Measurements from ENCODE around the gene OLFML2A.
"Not testable (repeated sequence)": the region's sequence is repeated elsewhere in the genome, so short reads cannot be mapped to it uniquely, and the experiment has no call there.

Gene OLFML2A

DNA sequence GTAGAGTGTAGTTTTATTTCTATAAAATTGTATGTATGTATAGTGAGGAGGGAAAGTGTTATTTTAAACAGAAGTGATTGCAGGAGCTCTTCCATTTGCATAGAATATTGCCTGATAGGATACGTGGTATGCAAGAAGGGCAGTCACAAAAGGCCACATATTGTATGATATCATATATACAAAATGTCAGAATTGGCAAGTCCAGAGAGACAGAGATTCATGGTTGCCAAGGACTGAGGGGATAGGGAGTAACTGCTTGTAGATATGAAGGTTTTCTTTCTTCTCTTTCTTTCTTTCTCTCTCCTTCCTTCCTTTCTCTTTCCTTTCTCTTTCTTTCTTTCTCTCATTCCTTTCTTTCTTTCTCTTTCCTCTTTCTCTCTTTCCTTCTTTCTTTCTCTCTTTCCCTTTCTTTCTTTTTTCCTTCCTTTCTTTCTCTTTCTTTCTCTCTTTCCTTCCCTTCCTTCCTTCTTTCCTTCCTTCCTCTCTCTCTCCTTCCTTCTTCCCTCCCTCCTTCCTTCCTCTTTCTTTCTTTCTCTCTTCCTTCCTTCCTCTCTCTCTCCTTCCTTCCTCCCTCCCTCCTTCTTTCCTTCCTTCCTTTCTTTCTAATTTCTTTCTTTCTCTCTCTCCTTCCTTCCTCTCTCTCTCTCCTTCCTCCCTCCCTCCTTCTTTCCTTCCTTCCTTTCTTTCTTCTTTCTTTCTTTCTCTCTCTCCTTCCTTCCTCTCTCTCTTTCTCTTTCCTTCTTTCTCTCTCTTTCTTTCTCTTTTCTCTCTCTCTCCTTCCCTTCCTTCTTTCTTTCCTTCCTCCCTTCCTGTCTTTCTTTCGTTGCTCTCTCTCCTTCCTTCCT is 51.8 kb downstream of the OLFML2A start:
- DNase-seq (ENCODE audit: low spot score), result no peak

DNA sequence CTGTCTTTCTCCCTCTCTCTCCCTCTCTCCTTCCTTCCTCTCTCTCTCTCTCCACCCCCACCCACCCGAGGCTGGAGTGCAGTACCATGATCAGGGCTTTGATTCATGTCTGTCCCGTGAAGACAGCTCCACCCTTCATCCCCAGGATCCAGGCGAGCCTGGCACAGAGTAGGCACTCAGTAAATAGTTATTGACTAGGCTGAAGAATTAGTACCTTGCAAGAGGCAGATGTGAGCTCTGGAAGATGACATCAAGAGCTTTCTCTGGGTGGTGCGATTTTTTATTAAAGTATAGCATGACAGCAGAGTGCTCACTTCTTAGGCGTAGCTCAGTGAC is 52.4 kb downstream of the OLFML2A start:
- DNase-seq (ENCODE audit: low spot score), result no peak

DNA sequence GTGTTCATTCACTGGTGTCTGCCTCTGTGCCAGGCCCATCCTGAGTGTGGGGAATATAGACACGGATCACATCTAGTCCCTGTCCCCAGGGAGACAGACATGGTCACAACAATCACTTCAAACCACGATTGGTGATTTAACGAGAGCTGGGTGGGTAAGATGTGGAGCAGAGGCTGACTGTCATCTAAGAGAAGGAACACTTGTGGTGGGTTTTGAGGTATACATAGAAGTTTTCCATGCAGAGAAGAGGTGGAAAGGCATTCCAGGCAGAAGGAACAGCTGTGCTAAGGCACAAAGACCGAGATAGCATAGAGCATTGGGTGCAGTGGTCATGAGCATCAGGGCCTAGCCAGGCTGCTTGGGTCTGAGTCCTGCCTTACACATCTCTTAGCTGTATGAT is 53.7 kb downstream of the OLFML2A start:
- DNase-seq (ENCODE audit: low spot score), result no peak

DNA sequence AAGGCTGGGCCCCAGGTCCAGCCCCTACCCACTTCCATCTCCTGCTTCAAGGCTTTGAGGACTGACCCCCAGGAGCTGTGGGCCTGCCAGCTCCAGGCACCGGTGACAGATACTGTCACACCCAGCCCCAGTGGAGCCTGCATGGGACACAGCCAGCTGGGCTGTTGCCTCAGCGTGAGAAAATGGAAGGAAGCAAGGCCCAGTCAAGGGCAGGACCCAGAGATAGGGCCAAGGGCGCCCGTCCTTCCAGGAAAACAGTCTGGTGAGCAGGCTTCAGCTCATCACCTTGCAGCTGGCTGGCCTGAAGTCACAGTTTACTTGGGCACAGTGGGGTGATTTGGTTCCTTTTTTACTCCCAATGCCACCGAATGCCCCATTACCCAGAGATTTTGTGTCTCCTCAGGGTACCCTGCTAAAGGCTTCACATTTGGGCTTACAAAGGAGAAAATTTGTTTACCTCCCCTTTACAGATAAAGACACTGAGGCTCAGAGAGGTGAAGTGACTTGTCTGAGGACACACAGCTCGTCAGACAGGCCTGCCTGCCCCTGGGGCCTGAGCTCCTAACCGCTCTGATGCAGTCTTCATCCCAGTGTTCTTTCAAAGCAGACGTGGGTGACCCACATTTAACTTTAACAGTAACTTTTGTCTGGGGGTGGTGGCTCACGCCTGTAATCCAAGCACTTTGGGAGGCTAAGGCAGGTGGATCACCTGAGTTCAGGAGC is 54.9 kb downstream of the OLFML2A start:
- no peak for DNase-seq (ENCODE audit: low spot score)

DNA sequence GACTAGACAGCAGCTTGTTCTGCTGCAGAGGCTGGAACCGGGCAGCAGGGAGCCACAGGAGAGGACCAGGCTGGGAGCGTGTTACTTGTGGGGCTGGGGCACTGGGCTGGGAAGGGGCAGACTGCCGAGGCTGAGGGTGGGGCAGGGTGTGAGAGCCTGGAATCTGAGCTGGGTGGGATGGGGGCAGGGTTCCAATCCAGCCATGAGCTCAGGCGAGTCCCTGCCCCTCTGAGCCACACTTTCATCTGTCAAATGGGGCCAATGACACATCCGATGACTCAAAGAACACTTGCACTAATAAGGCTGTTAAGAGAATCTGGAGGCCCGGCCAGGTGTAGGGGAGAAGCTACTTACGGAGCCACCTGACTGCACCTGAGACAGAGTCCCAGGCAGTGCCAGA is 57.7 kb downstream of the OLFML2A start:
- no peak for DNase-seq (ENCODE audit: low spot score)

DNA sequence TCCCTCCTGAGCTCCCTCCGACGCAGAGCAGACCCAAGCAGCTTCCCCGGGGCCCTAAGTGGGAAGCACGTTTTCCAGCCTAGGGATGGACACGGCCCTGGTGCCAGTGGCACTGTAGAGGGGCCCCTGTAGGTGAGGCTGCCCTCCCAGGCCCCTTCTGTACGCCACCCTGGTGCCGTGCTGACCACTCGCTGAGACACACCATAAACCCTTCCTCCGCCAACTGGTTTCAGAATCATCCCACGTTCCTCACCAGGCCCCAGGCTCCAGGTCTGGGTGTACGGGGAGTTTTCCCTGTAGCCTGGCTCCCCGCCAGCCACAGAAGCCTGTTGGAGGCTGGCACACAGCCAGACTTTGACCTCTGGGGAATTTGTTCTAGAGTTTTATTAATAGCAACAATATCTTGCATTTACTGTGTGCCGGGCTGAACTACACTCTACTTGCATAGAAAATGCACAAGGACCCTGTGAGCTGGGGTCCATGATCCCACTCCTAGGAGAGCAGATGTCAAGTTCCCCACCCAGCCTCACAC is 58.2 kb downstream of the OLFML2A start:
- DNase-seq (ENCODE audit: low spot score), result no peak

DNA sequence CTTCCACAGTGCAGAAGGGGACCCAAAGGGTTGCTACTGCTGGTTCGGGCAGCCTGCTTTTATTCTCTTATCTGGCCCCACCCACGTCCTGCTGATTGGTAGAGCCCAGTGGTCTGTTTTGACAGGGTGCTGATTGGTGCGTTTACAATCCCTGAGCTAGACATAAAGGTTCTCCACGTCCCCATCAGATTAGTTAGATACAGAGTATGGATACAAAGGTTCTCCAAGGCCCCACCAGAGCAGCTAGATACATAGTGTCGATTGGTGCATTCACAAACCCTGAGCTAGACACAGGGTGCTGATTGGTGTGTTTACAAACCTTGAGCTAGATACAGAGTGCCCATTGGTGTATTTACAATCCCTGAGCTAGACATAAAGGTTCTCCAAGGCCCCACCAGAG is 61.2 kb downstream of the OLFML2A start:
- DNase-seq (ENCODE audit: low spot score), result not testable (repeated sequence)

DNA sequence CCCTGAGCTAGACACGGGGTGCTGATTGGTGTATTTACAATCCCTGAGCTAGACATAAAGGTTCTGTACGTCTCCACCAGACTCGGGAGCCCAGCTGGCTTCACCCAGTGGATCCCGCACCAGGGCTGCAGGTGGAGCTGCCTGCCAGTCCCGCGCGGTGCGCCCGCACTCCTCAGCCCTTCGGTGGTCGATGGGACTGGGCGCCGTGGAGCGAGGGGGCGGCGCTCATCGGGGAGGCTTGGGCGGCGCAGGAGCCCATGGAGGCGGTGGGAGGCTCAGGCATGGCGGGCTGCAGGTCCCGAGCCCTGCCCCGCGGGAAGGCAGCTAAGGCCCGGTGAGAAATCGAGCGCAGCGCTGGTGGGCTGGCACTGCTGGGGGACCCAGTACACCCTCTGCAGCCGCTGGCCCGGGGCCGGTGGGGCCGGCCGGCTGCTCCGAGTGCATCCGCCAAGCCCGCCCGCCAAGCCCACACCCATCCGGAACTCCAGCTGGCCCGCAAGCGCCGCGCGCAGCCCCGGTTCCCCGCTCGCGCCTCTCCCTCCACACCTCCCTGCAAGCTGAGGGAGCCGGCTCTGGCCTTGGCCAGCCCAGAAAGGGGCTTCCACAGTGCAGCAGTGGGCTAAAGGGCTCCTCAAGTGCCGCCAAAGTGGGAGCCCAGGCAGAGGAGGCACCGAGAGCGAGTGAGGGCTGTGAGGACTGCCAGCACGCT is 61.8 kb downstream of the OLFML2A start:
- DNase-seq (ENCODE audit: low spot score), result not testable (repeated sequence)

DNA sequence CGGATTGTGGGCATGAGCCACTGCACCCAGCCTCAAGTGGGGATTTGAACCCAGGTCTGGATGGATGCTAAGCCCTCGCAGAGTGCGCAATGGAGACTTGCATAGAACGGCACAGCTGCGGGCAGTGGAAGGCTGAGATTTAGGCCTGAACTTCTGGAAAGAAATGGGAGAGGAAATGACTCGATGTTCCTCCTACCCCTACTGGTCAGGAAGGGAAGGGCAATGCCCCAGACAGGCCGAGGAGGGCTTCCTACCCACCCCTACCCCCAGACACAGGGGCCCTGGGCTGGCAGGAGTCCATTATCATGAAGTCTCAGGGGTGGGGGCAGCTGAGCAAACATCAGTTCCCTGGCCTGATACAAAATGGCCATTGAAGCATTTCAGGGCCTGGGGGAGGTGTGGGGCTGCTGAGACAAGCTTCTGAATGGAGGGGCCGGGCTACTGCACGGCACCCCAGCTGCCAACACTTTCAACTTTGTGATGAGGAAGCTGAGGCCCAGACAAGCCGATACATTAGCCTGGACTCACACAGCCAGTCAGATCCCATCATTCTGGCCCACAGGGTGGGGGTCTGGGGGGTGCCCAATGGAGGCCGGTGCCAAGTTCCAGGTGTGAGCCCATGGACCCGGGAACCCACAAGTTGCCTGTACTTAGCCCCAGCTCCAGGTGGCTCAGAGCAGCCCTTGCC is 62.8 kb downstream of the OLFML2A start:
- DNase-seq (ENCODE audit: low spot score), result no peak

DNA sequence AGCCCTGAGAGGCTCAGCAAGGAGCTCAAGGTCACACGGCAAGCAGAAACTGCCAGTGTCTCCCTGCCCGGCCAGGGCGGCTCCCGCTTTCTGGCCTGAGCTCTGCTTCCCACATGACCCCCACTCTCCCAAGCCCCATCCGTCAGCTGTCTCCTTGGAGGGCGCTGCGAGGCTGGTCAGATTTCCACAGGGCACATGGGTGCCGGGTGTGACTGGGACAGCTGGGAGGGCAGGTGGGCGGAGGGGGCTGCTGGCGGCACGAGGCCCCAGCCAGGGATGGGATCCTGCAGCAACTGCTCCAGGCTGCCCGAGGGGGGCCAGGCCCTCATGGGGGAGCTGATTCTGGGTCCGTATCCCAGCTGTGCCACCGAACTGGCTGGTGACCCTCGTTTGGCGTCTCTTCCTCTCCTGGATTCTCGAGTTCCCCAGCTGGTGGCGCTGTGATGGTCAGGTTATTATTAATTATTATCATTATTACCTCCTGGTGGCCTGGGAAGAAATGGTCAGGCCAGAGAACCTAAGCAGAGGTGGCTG is 63.4 kb downstream of the OLFML2A start:
- DNase-seq (ENCODE audit: low spot score), result no peak

DNA sequence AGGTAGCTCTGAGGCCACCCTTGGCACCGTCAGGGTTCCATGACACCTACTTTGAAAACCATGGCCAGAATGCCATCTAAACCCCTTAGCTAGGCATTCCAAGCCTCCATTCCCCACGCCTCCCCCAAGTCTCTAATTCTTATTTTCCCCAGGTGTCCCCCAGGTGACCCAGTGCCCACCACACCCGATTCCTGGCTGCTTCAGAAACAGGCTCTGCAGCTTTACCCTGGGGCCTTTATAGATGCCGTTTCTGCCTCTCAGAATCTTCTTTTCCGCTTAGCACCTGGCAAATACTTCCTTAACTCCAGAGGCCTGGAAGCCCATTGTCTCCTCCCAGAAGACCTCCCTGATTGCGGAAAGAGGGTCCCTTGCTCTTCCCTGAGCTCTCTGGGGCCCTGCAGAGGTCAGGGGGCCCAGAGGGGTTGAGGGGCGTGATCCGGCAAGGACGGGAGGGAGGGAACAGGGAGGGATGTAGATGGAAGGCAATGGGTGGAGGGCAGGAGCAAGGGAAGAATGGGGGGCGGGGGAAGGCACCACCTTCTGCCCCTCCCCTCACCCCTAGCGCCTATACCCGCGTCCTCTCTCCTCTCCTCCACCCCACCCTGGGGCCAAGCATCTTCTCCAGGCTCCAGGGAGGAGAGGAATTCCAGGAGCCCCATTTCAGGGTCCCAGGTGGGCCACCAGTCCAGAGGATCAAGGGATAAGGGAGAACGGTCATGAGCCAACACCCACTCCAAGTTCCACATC is 64.3 kb downstream of the OLFML2A start:
- no peak for DNase-seq (ENCODE audit: low spot score)

DNA sequence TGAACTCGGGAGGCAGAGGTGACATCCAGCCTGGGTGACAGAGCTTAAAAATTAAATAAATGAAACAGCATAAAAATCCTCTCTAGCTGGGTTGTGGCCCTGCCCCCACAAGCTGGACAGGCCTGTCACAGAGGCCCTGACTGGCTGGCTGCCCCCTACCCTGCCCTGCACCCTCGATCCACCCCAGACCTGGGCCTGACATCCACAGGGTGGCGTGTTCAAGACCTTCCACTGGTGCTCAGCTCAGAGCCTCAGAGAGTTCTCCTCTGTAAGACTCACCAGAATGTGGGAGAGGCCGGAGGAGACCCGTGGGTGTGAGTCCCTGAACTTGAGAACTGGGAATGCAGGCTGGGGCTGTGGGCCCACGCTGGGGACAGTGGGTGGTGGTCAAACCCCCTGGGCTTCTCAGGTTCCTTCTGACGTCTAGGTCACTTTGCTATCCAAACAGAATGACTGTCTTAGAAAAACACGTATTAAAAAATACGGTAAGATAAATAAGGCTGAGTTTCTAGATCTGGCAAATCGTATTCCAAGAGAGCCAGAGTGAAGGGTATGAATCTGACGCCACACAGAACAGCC is 66.6 kb downstream of the OLFML2A start:
- DNase-seq (ENCODE audit: low spot score), result no peak

DNA sequence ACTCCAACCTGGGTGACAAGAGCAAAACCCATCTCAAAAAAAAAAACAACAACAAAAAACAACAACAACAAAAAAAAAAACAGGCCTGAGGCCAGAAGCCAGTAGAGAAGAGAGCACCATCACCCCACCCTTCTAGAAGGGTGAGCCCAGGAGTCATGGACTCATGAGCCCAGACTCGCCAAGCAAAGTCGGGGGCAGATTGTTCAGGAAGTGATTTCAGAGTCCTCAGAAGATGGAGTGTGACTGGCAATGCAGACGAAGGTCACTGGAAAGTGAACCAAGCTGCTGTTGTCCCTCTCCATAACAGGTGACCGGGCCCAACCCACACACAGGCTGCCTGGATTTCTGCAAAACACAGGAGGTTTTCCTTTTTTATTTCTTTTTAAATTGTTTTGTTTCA is 67.4 kb downstream of the OLFML2A start:
- DNase-seq (ENCODE audit: low spot score), result no peak

DNA sequence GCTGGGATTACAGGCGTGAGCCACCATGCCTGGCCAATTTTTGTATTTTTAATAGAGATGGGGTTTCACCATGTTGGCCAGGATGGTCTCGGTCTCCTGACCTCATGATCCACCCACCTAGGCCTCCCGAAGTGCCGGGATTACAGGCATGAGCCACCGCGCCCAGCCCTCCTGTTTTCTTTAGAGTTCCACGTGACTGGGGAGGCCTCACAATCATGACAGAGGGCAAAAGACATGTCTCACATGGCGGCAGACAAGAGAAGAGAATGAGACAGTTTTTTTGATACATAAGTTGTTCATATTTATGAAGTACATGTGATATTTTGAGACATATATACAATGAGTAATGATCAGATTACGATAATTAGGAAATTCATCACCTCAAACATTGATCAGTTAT is 69.5 kb downstream of the OLFML2A start:
- not testable (repeated sequence) for DNase-seq (ENCODE audit: low spot score)

DNA sequence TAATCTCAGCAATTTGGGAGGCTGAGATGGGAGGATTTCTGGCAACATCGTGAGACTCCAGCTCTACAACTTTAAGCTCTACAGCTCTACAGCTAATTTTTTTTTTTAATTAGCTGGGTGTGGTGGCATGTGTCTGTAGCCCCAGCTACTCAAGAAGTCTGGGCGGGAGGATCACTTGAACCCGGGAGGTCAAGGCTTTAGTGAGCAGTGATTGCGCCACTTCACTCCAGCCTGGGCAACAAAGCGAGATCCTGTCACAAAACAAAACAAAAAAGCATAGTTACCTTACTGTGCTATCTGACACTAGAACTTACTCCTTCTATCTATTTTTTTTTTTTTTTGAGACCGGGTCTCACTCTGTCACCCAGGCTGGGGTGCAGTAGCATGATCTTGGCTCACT is 70.0 kb downstream of the OLFML2A start:
- DNase-seq (ENCODE audit: low spot score), result no peak

DNA sequence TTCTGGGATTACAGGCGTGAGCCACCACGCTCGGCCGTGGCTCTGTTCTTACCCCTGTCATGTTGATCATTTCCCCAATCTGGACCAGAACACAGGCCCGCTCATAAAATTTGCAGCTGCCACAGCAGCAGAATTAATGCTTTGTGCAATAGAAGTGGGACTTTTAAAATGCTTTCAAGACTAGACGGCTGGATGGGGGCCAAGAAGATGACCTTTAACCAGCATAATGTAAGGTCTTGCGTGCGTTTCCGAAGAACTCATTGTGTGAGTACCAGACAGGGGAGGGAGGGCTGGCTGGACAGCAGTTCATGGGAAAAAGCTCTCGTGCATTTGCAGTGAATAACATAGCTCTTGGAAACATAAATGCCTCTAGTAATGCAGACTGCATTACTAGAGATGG is 72.9 kb downstream of the OLFML2A start:
- DNase-seq (ENCODE audit: low spot score), result no peak

DNA sequence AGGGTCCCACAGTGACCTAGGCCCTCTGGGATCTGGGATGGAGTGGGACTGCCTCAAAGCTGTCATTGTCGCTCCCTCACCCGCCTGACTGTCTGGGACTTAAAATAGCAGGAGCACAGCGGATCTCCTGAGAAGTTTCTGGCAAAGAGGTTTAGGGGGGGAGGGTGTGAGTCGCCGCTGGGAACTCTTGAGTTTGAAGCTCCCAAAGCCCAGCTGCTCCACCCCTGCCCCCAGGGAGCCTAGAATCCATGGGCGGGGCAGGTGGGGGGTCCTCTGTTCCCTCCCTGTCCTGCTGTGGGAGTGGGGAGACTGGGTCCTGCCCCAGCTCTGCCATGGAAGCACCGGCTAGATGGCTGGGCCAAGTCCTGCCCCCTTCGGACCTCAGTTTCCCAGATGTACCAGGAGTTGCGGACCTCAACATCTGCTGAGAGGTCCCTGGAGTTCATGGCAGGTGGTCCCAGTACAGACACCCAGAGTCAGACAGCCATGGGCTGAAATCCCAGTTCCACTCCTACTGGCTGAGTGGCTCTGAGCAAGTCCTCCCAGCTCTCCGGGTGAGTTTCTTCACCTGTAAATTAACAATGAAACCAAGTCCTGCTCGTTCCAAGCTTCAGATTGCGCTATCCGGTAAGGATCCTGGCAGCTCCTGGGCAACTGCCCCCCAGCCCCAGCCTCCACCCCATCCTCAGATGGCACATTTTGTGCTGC is 75.3 kb downstream of the OLFML2A start:
- DNase-seq (ENCODE audit: low spot score), result no peak

DNA sequence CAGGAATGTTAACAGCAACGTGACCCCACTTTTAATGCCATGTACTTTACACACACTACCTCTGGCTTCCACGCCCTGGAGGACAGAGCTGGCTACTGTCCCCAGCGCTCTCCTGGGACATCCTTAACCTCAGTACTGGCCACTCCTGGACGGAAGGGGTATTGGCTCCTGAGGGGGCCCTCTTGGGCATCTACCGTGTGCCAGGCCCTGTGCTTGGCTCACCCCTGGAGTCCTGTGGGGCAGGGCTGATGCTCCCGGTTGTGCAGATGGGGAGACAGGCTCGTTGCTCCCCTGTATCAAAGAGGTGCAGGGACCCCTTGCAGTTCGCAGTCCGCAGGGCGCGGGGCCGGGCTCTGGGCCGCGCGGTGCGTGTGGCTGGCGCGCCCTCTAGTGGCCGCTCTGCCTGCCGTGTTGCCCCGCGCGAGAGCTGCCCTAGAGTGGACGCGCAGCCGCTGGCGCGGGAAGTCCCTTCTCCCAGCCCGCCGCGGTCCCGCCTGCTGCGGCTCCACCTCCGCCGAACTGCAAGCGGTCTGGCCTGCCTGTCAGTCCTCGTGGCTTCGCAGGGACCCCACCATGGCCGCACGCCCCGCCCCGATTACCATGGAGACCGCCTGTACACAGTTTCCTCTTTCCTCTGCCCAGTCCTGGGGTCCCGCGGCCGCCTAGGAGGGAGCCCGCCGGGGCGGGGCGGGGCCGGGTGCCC is 76.0 kb downstream of the OLFML2A start, which contains the start of gene WDR38:
Gene WDR38, plus strand, starts transcription at position 632 of the 703 bp plus-strand sequence. CDS start 72 bp downstream, outside the sequence.
- DNase-seq (ENCODE audit: low spot score), result peak; percentile 90

DNA sequence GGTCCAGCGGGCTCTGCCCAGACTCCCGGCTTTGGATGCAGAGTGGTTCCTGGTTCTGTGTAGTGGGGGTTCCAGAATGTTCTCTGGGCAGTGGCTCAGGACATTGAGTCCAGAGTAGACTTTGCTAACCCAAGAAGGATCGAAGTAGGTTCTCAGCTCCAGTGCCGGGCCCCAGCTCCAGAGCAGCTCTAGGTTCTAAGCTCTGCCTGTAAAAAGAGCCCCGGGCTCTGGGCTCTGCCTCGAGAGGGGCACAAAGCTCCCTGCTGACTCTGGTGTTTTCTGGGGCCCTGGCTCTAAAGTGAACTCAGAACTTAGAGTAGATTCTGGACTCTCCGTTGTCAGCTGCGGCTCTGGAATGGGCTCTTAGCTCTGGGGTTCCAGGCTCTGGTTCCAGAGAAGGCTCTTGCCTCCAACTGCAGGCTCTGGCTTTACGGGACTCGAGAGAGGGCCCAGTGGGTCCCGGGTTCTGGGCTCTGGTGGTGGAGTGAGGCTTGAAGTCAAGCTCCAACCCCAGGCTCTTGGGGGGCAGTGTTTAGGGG is 76.7 kb downstream of the OLFML2A start:
- DNase-seq (ENCODE audit: low spot score), result no peak

Data from ecto neural progenitor cell (in vitro differentiated cells).